ENCODE measurements around the gene ASXL2.

DNA sequence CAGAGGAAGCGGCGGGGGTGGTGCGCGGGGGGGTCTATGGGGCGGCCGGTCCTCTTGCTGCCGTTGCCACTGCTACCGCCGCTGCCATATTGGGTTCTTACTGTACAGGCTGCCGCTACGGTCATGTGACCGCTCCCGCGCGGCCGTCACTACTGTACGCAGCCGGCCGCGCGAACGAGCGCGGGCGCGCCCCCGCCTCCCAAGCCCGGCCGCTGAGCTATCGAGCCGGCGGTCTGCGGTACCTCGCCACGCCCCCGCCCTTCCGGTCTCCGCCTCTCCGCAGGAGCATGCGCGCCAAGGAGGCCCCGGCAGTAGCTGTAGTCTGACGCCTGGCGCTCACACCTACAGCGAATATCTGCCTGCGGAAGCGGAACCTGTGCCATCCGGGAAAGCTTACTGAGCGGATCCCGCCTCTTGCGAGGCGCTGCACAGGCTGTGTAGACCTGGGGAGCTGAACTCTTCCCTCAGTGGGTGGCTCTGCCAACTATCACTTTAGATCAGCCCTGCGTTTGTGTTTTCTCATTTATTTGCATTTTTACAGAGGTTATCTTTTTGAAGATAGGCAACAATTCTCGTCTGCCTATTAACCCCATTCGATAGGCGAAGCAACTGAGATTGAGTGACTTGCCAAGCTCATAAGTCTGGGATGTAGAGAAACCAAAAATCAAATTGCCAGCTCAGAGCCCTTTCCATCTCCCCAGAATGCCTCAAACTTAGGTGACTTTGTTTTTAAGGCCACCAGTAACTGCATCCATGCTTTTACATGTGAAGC lies at the start of gene ASXL2:
- TF ChIP-seq, protein P1, sequence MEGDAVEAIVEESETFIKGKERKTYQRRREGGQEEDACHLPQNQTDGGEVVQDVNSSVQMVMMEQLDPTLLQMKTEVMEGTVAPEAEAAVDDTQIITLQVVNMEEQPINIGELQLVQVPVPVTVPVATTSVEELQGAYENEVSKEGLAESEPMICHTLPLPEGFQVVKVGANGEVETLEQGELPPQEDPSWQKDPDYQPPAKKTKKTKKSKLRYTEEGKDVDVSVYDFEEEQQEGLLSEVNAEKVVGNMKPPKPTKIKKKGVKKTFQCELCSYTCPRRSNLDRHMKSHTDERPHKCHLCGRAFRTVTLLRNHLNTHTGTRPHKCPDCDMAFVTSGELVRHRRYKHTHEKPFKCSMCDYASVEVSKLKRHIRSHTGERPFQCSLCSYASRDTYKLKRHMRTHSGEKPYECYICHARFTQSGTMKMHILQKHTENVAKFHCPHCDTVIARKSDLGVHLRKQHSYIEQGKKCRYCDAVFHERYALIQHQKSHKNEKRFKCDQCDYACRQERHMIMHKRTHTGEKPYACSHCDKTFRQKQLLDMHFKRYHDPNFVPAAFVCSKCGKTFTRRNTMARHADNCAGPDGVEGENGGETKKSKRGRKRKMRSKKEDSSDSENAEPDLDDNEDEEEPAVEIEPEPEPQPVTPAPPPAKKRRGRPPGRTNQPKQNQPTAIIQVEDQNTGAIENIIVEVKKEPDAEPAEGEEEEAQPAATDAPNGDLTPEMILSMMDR (IDR thresholded peaks at IDR 0.05; ENCODE audit: low read length): no peak
- TF ChIP-seq EZH2 (optimal IDR thresholded peaks at IDR 0.05; ENCODE audit: low read depth, low read length) (no peak), EZH2phosphoT487 (IDR thresholded peaks at IDR 0.05; ENCODE audit: low read length) (no peak)
